Skin epidermis (tissue), 12 donors: Measurements from ENCODE around the gene CHCHD10.
A peak's percentile ranks its signal among the peaks of the same experiment; 100 is the strongest.

Experiments used
- H3K27ac ChIP-seq, 21 experiments: fragments of 200-600 bp; sonication (generic) in 11 of 21; one replicate each; pipeline ENCODE4 v1.5.0; 2020; ENCODE audit warnings: mild to moderate bottlenecking in 3 of 21, inconsistent platforms in 2 of 21, moderate library complexity in 2 of 21
- H3K4me3 ChIP-seq, 7 experiments: fragments of 200-600 bp; sonication (generic) in 2 of 7; one replicate each; pipeline ENCODE4 v1.5.0; 2020; ENCODE audit warnings: inconsistent platforms in 2 of 7, mild to moderate bottlenecking in 2 of 7, moderate library complexity in 1 of 7

Gene CHCHD10

GRCh38 chr22:23774922-23775436 lies 7.2 kb upstream of the CHCHD10 start:
- Histone ChIP-seq H3K27ac (no peak overlapping the region), H3K4me3 (no peak overlapping the region)

- H3K27ac ChIP-seq, result peak overlapping the region in 4 of 21 experiments; percentile 3 to 57 (median 22)
- peak overlapping the region in 2 of 7 experiments; percentile 7 for H3K4me3 ChIP-seq
Measured at GRCh38 chr22:23774114-23774921, 6.5 kb upstream of the CHCHD10 start.

- Histone ChIP-seq H3K4me3 (peak overlapping the region; percentile 18 to 49 (median 35)), H3K27ac (peak overlapping the region in 5 of 21 experiments; percentile 10 to 81 (median 42))
Measured at GRCh38 chr22:23773483-23774113, 5.8 kb upstream of the CHCHD10 start.

GRCh38 chr22:23772649-23773473 lies 5.1 kb upstream of the CHCHD10 start, which contains the start of gene MMP11:
MMP11 (plus strand) TSS chr22:23772849; CDS start chr22:23772871, 22 bp downstream.
- H3K4me3 ChIP-seq, result peak within 1 kb of the TSS; percentile 18 to 49 (median 35)
- peak within 1 kb of the TSS in 12 of 21 experiments; percentile 10 to 81 (median 40) for H3K27ac ChIP-seq

GRCh38 chr22:23772315-23772648 lies 4.5 kb upstream of the CHCHD10 start:
- Histone ChIP-seq H3K27ac (peak overlapping the region in 9 of 21 experiments; percentile 17 to 81 (median 35)), H3K4me3 (peak overlapping the region; percentile 18 to 49 (median 35))

- Histone ChIP-seq H3K27ac (no peak overlapping the region), H3K4me3 (no peak overlapping the region)
Measured at GRCh38 chr22:23769321-23769965, 1.7 kb upstream of the CHCHD10 start.

GRCh38 chr22:23767303-23767672 lies 484 bp downstream of the CHCHD10 start:
- peak overlapping the region in 20 of 21 experiments; percentile 32 to 90 (median 82) for H3K27ac ChIP-seq

GRCh38 chr22:23764899-23765881 lies 2.6 kb downstream of the CHCHD10 start:
- no peak overlapping the region for H3K27ac ChIP-seq

More at GRCh38 chr22:23767303-23767672, 484 bp downstream of the CHCHD10 start:
- peak overlapping the region; percentile 50 to 81 (median 58) for H3K4me3 ChIP-seq

GRCh38 chr22:23763954-23764353 lies 3.8 kb downstream of the CHCHD10 start:
- Histone ChIP-seq H3K27ac (peak overlapping the region in 1 of 21 experiments; percentile 39), H3K4me3 (no peak overlapping the region)

More at GRCh38 chr22:23764899-23765881, 2.6 kb downstream of the CHCHD10 start:
- no peak overlapping the region for H3K4me3 ChIP-seq

GRCh38 chr22:23763579-23763945 lies 4.2 kb downstream of the CHCHD10 start:
- Histone ChIP-seq H3K27ac (peak overlapping the region in 2 of 21 experiments; percentile 41 to 55), H3K4me3 (peak overlapping the region in 4 of 7 experiments; percentile 2 to 22 (median 16))

GRCh38 chr22:23762842-23763578 lies 4.8 kb downstream of the CHCHD10 start, which contains the start of gene C22orf15:
C22orf15 (plus strand) TSS chr22:23762990; CDS start chr22:23763307, 317 bp downstream.
- Histone ChIP-seq H3K27ac (peak within 1 kb of the TSS in 3 of 21 experiments; percentile 18 to 55 (median 41)), H3K4me3 (peak within 1 kb of the TSS in 4 of 7 experiments; percentile 2 to 22 (median 16))

- no peak overlapping the region for H3K27ac ChIP-seq
- no peak overlapping the region for H3K4me3 ChIP-seq
Measured at GRCh38 chr22:23760056-23760455, 7.7 kb downstream of the CHCHD10 start.

- no peak overlapping the region for H3K27ac ChIP-seq
Measured at GRCh38 chr22:23759566-23759965, 8.2 kb downstream of the CHCHD10 start.

GRCh38 chr22:23756891-23757290 lies 10.9 kb downstream of the CHCHD10 start:
- Histone ChIP-seq H3K27ac (no peak overlapping the region), H3K4me3 (no peak overlapping the region)

More at GRCh38 chr22:23759566-23759965, 8.2 kb downstream of the CHCHD10 start:
- H3K4me3 ChIP-seq, result no peak overlapping the region

GRCh38 chr22:23755711-23756110 lies 12.1 kb downstream of the CHCHD10 start:
- Histone ChIP-seq H3K4me3 (no peak overlapping the region), H3K27ac (no peak overlapping the region)

GRCh38 chr22:23754980-23755636 lies 12.7 kb downstream of the CHCHD10 start:
- Histone ChIP-seq H3K4me3 (no peak overlapping the region), H3K27ac (no peak overlapping the region)
